Activated CD4-positive, alpha-beta T cell treated with anti-CD3 and anti-CD28 coated beads, Interleukin-2, amount 50 U/mL, for 4 hours (primary cell): ENCODE results near the gene DHX32.

Source experiments
- DNase-seq, 2 experiments: peaks; one replicate each; pipeline ENCODE4 v3.0.0-alpha.2; 2020

DHX32 gene

DNA sequence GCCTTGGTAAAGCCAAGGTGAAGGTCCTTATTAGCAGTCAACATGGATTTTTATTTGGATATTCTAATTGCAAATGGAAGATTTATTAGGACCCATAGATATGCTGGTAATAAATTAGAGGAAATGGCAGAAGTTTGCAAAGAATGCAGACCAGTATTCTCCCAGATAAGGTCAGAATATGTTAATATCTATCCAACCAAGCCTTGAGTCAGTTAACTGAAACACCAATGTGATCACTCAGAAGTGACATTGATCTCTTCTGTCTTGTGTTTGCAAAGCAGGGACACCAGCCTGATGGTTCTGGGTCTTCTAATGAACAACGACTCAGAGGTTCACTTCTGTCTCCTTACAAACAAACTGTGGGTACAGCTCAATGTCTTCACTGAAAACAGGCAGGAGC is 79.5 kb downstream of the DHX32 start:
- no peak for DNase-seq

DNA sequence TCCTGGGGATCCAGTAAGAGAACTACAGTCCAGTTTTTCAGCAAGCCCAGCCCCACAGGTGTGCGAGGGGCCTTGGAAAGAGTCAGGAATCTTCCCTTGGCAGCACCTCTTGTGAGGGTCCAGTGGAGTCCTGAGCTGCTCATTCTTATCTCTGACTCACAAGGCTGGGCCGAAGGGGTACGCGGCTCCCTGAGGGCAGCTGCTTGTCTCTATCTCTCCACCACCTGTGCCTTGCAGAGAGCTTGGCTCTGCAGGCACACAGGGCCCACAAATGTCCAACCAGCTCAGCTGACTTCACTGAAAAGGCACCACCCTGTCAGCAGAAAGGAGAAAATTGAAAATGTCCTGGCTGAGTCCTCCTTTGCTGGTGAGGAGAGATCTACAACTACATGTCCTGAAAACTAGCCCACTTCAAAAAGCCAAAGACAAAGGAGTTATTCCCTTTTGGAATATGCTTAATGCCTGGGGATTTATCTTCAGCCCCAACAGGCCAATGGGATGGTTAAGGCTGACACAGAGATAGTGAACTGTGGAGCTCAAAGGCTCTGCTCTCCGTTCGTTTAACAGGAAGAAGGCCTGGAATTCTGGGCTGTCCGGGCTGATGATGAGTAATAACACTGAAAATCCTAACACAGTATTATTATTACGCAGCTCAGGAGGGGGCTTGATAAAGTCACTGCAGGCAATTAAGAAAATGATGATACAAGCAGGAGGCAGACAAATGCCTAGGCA is 81.5 kb downstream of the DHX32 start:
- no peak for DNase-seq

DNA sequence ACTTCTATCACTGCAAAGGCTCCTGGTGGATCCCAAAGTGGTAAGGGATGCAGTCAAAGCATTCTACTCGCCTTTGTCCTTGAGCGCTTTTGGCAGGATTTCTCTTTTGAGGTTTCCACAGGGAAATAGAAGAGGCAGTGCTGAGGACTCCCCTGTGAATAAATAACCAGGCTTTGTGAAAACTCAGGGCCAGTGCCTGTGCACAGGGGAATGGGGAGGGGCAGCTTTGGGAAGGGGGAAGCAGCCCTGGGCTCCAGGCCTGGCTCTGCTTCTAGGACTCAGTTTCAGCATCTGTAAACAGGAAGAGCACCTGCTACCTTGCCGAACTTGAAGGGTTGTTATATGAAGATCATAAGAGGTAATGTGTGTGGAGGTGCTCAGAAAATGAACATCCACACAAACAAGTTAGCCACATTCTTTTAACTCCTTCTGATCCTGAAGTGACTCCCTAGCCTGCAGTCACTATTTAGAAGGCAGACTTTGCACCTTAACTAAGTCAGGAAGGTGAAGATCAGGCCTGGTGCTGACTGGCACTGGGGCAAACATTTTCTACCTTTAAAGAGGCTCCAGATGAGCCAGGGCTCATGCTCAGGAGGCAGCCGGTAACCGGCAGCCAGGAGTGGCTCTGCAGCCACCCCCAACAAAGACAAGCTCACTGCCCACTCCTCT is 83.0 kb downstream of the DHX32 start:
- DNase-seq: no peak

DNA sequence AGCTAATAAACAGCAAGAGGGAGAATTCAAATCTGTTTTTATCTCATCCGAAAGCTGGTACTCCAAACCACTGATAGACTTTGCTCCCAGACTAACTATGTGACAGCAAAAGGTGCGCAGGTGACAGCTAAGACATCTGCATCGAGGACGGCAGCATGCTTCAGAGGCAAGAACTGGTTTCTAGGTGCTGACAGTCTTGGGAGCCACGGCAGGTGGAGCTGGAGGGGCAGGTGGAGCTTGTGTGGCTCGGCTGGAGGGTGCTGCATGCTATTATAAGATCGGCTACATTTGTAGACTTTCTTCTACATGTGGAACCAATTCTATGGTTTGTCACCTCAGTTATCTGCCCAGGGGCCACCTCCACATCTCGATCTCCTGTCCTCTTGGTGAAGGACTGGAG is 83.7 kb downstream of the DHX32 start:
- no peak for DNase-seq

DNA sequence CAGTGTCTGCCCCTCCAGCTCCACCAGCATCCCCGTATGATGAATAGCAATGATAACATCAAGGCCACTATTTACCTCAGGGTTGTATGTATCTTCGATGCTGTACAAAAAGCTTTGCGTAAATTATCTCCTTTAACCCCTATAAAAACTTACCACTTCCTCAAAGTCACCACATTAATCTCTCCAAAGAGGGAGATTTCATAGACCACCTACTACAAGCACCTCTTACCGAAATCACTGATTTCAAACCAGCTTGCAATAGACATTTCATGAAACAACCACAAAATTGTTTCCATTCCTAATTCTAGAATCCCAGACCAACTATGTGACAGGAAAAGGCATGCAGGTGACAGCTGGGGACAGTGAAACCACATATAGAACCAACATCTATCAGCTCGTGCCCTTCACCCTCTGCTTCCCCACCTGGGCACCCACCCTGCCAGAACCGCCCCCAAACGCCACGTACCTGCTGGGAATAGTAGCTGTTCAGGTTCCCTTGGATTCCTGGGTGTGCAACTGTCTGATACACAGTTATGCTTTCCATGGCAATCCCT is 85.4 kb downstream of the DHX32 start:
- no peak for DNase-seq

DNA sequence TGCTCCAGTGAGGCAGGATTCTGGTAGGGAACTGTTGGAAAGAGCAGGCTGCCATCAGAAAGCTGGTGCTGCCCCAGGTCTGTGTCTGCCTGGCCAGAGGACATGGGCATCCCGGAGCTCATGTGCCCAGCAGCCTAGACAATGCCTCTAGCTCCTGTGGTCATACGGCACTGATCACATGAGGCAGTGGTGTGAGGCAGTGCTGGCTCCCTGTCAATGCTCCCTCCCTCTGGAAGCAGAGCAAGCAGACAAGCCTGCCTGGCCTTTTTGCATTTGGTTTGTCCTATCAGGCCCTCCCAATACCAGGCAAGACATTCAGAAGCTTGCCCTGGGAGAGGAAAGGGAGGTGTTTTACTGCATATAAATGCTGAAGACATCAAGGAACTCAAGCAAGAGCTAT is 86.0 kb downstream of the DHX32 start:
- no peak for DNase-seq

DNA sequence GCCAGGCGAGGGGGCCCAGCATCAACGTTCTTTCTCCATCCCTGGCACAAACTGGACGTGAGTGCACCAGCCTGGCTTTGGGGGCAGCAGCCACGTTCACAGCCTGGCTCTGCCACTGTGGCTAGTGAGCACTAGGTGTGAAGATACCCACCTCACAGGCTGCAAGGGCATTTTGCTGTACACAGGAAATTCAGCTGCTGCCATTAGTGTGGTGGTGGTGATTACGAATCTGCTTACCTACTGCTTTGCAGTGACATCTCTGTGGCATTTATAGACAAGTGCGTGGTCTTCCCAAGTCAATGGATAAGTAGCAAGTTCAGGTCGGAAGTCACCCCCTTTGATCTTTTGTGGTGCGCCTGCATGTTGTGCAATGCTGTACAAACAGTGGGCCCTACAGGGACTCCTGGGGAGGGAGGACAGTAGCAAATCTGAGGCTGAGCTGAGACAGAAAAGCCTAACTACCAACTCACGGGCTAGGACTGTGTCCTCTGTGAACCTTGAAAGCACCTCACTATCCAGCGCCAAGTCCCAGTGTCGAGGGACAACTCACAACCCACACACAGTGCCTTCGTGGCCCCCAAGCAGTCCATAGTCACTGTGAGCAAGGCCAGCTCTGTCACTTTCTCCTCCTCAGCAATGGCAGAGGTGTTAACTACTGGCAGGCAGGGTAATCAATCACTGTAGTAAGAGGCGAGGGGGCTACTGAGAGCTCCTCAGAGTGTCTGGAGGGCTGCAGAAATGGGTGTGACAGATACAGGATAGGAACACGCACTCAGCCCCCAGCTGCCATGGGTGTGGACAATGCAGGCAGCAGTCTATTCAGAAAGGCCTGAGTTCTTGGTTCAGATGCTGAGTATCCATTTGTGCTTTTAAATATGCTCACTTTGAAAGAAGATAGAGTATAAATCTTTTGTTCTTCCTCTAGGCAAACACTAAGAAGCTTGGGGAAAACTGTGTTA is 88.5 kb downstream of the DHX32 start:
- DNase-seq: no peak

DNA sequence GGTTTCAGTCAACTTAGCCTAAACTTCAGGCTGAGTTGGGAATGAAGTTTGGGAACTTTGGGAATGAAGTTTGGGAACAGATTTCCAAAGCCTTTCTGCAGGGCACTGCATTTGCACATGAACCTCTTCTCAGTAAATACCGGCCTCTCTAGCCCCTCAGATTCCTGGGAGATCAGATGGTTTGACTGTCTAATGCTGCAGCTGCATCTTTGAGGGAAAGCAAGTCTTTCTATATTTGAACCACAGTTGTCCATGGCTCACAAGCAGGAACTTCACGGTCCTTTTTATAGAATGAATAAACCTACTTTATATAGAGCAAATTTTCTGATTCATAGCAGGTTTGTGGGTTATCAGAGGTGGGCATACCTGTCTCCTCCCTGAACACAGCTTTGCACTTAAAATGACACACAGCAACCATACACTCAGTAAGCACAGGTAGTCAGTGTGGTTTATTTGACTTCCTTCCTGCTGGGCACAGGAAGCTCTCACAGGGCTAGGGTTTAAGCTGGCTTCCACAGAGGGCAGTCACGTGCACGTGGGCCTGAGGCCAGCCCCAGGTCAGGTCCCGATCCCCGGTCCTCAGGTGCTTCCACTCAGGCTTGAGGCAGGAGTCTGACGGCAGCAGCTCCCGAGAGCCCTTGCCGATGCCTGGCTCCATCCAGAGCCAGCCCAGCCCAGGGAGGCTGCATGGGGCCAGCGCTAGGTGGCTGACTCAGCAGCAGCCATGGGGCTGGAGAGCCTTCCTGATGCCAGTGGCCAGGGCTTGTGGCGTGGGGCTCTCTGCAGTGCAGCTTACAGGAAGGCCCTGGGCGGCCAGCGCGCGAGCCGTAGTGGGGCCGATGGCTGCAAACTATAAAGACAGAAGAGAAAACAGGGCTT is 92.7 kb downstream of the DHX32 start:
- DNase-seq: no peak
